Hepatocyte (in vitro differentiated cells): ENCODE measurements around the gene SMC5. TPM values are rescaled to one million over a fixed set of nuclear protein-coding genes. Genes with fewer than 3 reads are reported as not detected.

Experiments
- DNase-seq: peaks from one replicate; pipeline ENCODE4 v3.0.0-alpha.2; 2016; ENCODE audit warnings: low spot score
- H2AFZ ChIP-seq: fragments of 200-600 bp; sonication (generic); 2 replicates; pipeline ENCODE4 v1.6.0; 2016; ENCODE audit warnings: antibody characterized with exemption, mild to moderate bottlenecking
- H3K27ac ChIP-seq: fragments of 200-600 bp; sonication (generic); 2 replicates; pipeline ENCODE4 v1.5.1; 2016; ENCODE audit warnings: mild to moderate bottlenecking
- H3K27me3 ChIP-seq: fragments of 200-600 bp; sonication (generic); 2 replicates; pipeline ENCODE4 v1.6.1; 2016
- H3K36me3 ChIP-seq: fragments of 200-600 bp; sonication (generic); replicated peaks from 2 replicates; pipeline ENCODE4 v1.5.1; 2016; ENCODE audit warnings: low read depth; ENCODE audit not compliant: insufficient read depth
- H3K4me1 ChIP-seq: fragments of 200-600 bp; sonication (generic); 2 replicates; pipeline ENCODE4 v1.5.1; 2016; ENCODE audit warnings: mild to moderate bottlenecking, moderate library complexity; ENCODE audit not compliant: insufficient read depth
- H3K4me2 ChIP-seq: fragments of 200-600 bp; sonication (generic); 2 replicates; pipeline ENCODE4 v1.6.0; 2016
- H3K4me3 ChIP-seq: fragments of 200-600 bp; sonication (generic); 2 replicates; pipeline ENCODE4 v1.5.1; 2016; ENCODE audit warnings: mild to moderate bottlenecking
- H3K79me2 ChIP-seq: fragments of 200-600 bp; sonication (generic); 2 replicates; pipeline ENCODE4 v1.6.0; 2017; ENCODE audit warnings: mild to moderate bottlenecking
- H3K9me2 ChIP-seq: fragments of 200-600 bp; sonication (generic); replicated peaks from 2 replicates; pipeline ENCODE4 v1.6.0; 2017; ENCODE audit warnings: mild to moderate bottlenecking; ENCODE audit not compliant: insufficient read depth
- H3K9me3 ChIP-seq: fragments of 200-600 bp; sonication (generic); 2 replicates; pipeline ENCODE4 v1.5.1; 2016; ENCODE audit warnings: low read depth, mild to moderate bottlenecking
- H4K20me1 ChIP-seq: fragments of 200-600 bp; sonication (generic); 2 replicates; pipeline ENCODE4 v1.6.0; 2016; ENCODE audit warnings: mild to moderate bottlenecking; ENCODE audit not compliant: insufficient read depth, poor library complexity, severe bottlenecking
- EZH2 ChIP-seq: fragments of 200-600 bp; sonication (generic); IDR thresholded peaks from 2 replicates; pipeline ENCODE4 v1.6.1; 2016; ENCODE audit warnings: antibody characterized with exemption, mild to moderate bottlenecking, borderline replicate concordance
- EZH2phosphoT487 ChIP-seq: fragments of 200-600 bp; sonication (generic); IDR thresholded peaks from one replicate; pipeline ENCODE4 v1.6.1; 2018; ENCODE audit warnings: antibody characterized with exemption, mild to moderate bottlenecking, low read depth, moderate library complexity; ENCODE audit not compliant: unreplicated experiment, severe bottlenecking
- WGBS: methylation state at CpG from one replicate; pipeline ENCODE4 v1.1.6; 2016; ENCODE audit warnings: low lambda C conversion rate; ENCODE audit errors: missing lambda C conversion rate; 5-methylcytosine and 5-hydroxymethylcytosine counted together
- polyA plus RNA-seq: library from polyadenylated mRNA; unstranded; fragments of >200 nt; fragmentation: Nextera tagmentation; extraction: Ambion mirVana; gene quantifications from 2 replicates; pipeline ENCODE4 v1.2.1, GENCODE V29; 2016
- total RNA-seq: library from RNA; depleted of rRNA; stranded (reverse); fragments of >200 nt; gene quantifications from 2 replicates; pipeline ENCODE4 v1.2.3, GENCODE V29; 2014
- TF ChIP-seq, protein P1 (sequence below): fragments of 200-600 bp; sonication (generic); IDR thresholded peaks from 2 replicates; pipeline ENCODE4 v1.5.1; 2016; ENCODE audit warnings: antibody characterized with exemption, mild to moderate bottlenecking; ENCODE audit not compliant: poor library complexity

SMC5 gene
- total and polyA plus RNA-seq, 2 experiments from 2014 or later: 14.9 to 30.7 TPM

DNA sequence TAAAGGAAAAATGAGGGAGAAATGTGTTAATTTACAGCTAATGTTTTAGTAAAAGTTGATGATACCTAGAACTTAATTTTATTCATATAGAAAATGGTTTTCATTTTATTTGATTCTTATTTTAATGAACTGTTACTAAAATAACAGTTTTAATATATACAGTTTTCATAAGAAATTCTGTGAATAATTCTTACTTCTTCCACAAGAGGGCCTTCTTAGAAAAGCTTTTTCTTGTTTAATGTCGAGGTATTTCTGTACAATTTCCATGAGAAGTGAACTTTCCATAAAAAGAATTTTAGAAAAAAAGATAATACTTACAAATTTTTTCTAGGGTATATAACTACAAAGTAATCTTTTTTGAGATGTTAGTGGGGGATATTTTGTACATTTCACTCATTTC is 81.8 kb downstream of the SMC5 start:
- no peak overlapping the region for H3K27ac ChIP-seq
- no peaks in the 10 kb centered on the region for H3K27me3 ChIP-seq
- H3K4me1 ChIP-seq: no peaks in the 10 kb centered on the region
- DNase-seq: peak; percentile 36
- H4K20me1 ChIP-seq: no peaks in the 10 kb centered on the region
- H3K9me2 ChIP-seq: no peaks in the 10 kb centered on the region
- WGBS: 40% methylated on average over 1 of the region's 1 CpG
- no peaks in the 10 kb centered on the region for H3K36me3 ChIP-seq
- no peaks in the 10 kb centered on the region for H3K79me2 ChIP-seq
- no peak overlapping the region for H3K4me2 ChIP-seq
- TF ChIP-seq EZH2phosphoT487: no peak
- TF ChIP-seq, protein P1, sequence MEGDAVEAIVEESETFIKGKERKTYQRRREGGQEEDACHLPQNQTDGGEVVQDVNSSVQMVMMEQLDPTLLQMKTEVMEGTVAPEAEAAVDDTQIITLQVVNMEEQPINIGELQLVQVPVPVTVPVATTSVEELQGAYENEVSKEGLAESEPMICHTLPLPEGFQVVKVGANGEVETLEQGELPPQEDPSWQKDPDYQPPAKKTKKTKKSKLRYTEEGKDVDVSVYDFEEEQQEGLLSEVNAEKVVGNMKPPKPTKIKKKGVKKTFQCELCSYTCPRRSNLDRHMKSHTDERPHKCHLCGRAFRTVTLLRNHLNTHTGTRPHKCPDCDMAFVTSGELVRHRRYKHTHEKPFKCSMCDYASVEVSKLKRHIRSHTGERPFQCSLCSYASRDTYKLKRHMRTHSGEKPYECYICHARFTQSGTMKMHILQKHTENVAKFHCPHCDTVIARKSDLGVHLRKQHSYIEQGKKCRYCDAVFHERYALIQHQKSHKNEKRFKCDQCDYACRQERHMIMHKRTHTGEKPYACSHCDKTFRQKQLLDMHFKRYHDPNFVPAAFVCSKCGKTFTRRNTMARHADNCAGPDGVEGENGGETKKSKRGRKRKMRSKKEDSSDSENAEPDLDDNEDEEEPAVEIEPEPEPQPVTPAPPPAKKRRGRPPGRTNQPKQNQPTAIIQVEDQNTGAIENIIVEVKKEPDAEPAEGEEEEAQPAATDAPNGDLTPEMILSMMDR: peak; percentile 62
- H3K9me3 ChIP-seq: no peaks in the 10 kb centered on the region
- no peak overlapping the region for H3K4me3 ChIP-seq
- no peak overlapping the region for H2AFZ ChIP-seq

DNA sequence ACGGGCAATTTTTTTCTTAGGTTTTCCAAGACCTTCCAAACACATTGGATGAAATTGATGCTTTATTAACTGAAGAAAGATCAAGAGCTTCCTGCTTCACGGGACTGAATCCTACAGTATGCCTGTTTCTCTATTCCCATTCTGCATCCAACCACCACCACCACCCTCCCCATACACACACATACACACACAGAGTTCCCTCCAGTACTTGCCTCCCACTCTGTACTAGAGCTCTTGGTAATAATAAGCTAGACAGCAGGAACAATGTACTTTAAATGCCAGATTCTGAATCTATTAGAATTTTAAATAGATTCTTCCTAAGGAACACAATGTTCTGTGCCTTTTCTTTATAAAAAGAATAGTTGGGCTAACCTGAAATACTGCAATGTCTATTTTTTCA is 88.3 kb downstream of the SMC5 start:
- WGBS: 95% methylated on average over 2 of the region's 2 CpGs
- Histone ChIP-seq H3K27ac (no peak overlapping the region), H3K4me2 (no peak overlapping the region), H4K20me1 (no peaks in the 10 kb centered on the region), H2AFZ (no peak overlapping the region), H3K27me3 (no peaks in the 10 kb centered on the region), H3K4me1 (no peaks in the 10 kb centered on the region), H3K79me2 (no peaks in the 10 kb centered on the region), H3K9me2 (no peaks in the 10 kb centered on the region), H3K9me3 (no peaks in the 10 kb centered on the region), H3K36me3 (no peaks in the 10 kb centered on the region), H3K4me3 (no peak overlapping the region)
- TF ChIP-seq EZH2phosphoT487 (no peak), EZH2 (no peak)
- TF ChIP-seq, protein P1: no peak
- no peak for DNase-seq

DNA sequence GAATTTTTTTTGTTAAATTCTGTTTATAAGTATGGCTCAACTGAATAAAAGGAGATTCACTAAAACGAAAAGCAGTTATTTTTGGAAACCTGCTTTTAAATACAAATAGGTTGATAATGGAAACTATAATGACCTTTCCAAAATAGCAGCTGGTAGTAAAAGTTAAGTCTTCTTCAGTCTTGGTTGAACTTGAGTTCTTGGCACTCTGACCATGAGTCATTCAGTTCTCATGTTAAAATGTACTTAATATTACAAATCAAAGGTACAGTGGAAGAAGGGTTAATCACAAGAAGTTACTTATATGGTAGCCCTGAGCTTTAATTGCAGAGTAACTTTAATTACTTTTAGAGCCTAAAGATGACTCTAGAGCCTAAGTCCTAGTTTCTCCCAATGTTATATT is 93.6 kb downstream of the SMC5 start:
- Histone ChIP-seq H3K9me2 (no peaks in the 10 kb centered on the region), H4K20me1 (no peaks in the 10 kb centered on the region), H2AFZ (no peak overlapping the region), H3K4me3 (no peak overlapping the region), H3K9me3 (no peaks in the 10 kb centered on the region), H3K36me3 (no peaks in the 10 kb centered on the region), H3K27ac (no peak overlapping the region), H3K4me1 (no peaks in the 10 kb centered on the region), H3K27me3 (no peaks in the 10 kb centered on the region), H3K4me2 (no peak overlapping the region), H3K79me2 (no peaks in the 10 kb centered on the region)
- WGBS: 62% methylated on average over 1 of the region's 1 CpG
- TF ChIP-seq, protein P1: no peak
- TF ChIP-seq EZH2 (no peak), EZH2phosphoT487 (no peak)
- DNase-seq: no peak

DNA sequence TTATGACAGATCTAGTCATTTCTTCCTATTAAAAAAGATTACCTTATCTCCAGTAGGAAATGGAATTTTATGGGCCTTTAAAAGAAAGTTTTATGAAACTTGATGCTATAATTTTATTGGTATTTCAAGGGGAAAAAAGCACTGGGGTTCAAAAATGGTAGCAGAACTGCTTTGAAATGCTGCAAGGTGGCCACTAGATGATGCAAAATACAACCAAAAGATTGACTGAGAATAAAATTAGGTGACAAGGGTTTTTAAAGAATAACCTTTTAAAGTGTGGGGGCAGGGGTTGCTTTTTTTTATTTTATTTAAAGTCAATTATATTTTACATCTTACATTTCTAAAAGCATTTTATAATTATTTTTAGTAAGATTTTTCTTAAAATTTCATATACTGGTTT is 94.0 kb downstream of the SMC5 start:
- no peak overlapping the region for H2AFZ ChIP-seq
- H3K36me3 ChIP-seq: no peaks in the 10 kb centered on the region
- TF ChIP-seq EZH2: no peak
- TF ChIP-seq, protein P1: peak; percentile 42
- H3K9me3 ChIP-seq: no peaks in the 10 kb centered on the region
- H3K79me2 ChIP-seq: no peaks in the 10 kb centered on the region
- no peaks in the 10 kb centered on the region for H4K20me1 ChIP-seq
- no peaks in the 10 kb centered on the region for H3K27me3 ChIP-seq
- no peak overlapping the region for H3K27ac ChIP-seq
- DNase-seq: no peak
- H3K4me2 ChIP-seq: no peak overlapping the region
- no peaks in the 10 kb centered on the region for H3K9me2 ChIP-seq
- no peaks in the 10 kb centered on the region for H3K4me1 ChIP-seq
- H3K4me3 ChIP-seq: no peak overlapping the region
